A549 treated with Hydrocortisone at 1 μM for 4 hours (cell line): ENCODE measurements around the gene SF3B6. TPM values are rescaled to one million over a fixed set of nuclear protein-coding genes. Genes with fewer than 3 reads are reported as not detected.

Experiments used
- total RNA-seq: library from RNA; stranded (reverse); fragments of 200-300 nt; extraction: Qiagen RNA extraction; gene quantifications from 5 replicates; pipeline ENCODE4 v1.2.3, GENCODE V29; 2022

The SF3B6 gene
- 158 to 181 TPM (median 175 TPM) in 5 replicates for total RNA-seq

GRCh38 chr2:24075915-24076848 is at the start of gene SF3B6:
Gene SF3B6, minus strand, starts transcription at chr2:24076326. Its CDS starts 97 bp downstream, at chr2:24076229.

GRCh38 chr2:24123195-24123921 is 47.2 kb upstream of the SF3B6 start, which contains the start of the genes FAM228B and PFN4:
Gene FAM228B, plus strand, starts transcription at chr2:24123469. Its CDS starts 893 bp downstream, at chr2:24124362.
Gene PFN4, minus strand, starts transcription at chr2:24123334. Its CDS starts 799 bp downstream, at chr2:24122535.

GRCh38 chr2:24084386-24085199 is 8.5 kb upstream of the SF3B6 start, which contains the start of gene TP53I3:
Gene TP53I3, minus strand, starts transcription at chr2:24084834. Its CDS starts 508 bp downstream, at chr2:24084326.

GRCh38 chr2:24049485-24050021 is 26.6 kb downstream of the SF3B6 start, which contains the start of gene FKBP1B:
Gene FKBP1B, plus strand, starts transcription at chr2:24049741. Its CDS starts 109 bp downstream, at chr2:24049850.

GRCh38 chr2:24046930-24047702 is 29.0 kb downstream of the SF3B6 start, which contains the start of gene WDCP:
Gene WDCP, minus strand, starts transcription at chr2:24047391. Its CDS starts 7,897 bp downstream, at chr2:24039494.

Other genes with a start within 250 kb of the SF3B6 start
- 5.9 to 8.5 TPM (median 7.2 TPM) in 5 replicates for gene ATAD2B, start 149.2 kb downstream of the SF3B6 start, total RNA-seq
- gene UBXN2A, start 135.9 kb downstream of the SF3B6 start, total RNA-seq = 20.9 to 25.5 TPM (median 22.7 TPM) in 5 replicates
- gene MFSD2B, start 66.2 kb downstream of the SF3B6 start, total RNA-seq = 0.18 to 0.84 TPM (median 0.52 TPM) in 5 replicates
- gene WDCP, start 28.9 kb downstream of the SF3B6 start, total RNA-seq = 12.7 to 15.7 TPM (median 14.7 TPM) in 5 replicates
- 10.6 to 13.7 TPM (median 13.1 TPM) in 5 replicates for gene FKBP1B, start 26.6 kb downstream of the SF3B6 start, total RNA-seq
- 257 to 305 TPM (median 269 TPM) in 5 replicates for gene TP53I3, start 8.5 kb upstream of the SF3B6 start, total RNA-seq
- 1.7 to 2.3 TPM (median 1.8 TPM) in 5 replicates for gene PFN4, start 47.0 kb upstream of the SF3B6 start, total RNA-seq
- 1.6 to 2.2 TPM (median 1.9 TPM) in 5 replicates for gene FAM228B, start 47.1 kb upstream of the SF3B6 start, total RNA-seq
- not detected in 5 replicates for gene FAM228A, start 98.7 kb upstream of the SF3B6 start, total RNA-seq